NCI-H2081 (cell line): Measurements from ENCODE around the gene MYLK.
"Not testable (repeated sequence)": the region's sequence is repeated elsewhere in the genome, so short reads cannot be mapped to it uniquely, and the experiment has no call there.

ENCODE experiments used
- DNase-seq, 2 experiments: peaks; one replicate each; lab custom pipeline; 2025; lab: John Stamatoyannopoulos, UW

The MYLK gene, protein sequence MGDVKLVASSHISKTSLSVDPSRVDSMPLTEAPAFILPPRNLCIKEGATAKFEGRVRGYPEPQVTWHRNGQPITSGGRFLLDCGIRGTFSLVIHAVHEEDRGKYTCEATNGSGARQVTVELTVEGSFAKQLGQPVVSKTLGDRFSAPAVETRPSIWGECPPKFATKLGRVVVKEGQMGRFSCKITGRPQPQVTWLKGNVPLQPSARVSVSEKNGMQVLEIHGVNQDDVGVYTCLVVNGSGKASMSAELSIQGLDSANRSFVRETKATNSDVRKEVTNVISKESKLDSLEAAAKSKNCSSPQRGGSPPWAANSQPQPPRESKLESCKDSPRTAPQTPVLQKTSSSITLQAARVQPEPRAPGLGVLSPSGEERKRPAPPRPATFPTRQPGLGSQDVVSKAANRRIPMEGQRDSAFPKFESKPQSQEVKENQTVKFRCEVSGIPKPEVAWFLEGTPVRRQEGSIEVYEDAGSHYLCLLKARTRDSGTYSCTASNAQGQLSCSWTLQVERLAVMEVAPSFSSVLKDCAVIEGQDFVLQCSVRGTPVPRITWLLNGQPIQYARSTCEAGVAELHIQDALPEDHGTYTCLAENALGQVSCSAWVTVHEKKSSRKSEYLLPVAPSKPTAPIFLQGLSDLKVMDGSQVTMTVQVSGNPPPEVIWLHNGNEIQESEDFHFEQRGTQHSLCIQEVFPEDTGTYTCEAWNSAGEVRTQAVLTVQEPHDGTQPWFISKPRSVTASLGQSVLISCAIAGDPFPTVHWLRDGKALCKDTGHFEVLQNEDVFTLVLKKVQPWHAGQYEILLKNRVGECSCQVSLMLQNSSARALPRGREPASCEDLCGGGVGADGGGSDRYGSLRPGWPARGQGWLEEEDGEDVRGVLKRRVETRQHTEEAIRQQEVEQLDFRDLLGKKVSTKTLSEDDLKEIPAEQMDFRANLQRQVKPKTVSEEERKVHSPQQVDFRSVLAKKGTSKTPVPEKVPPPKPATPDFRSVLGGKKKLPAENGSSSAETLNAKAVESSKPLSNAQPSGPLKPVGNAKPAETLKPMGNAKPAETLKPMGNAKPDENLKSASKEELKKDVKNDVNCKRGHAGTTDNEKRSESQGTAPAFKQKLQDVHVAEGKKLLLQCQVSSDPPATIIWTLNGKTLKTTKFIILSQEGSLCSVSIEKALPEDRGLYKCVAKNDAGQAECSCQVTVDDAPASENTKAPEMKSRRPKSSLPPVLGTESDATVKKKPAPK (N-terminal part only)

DNA sequence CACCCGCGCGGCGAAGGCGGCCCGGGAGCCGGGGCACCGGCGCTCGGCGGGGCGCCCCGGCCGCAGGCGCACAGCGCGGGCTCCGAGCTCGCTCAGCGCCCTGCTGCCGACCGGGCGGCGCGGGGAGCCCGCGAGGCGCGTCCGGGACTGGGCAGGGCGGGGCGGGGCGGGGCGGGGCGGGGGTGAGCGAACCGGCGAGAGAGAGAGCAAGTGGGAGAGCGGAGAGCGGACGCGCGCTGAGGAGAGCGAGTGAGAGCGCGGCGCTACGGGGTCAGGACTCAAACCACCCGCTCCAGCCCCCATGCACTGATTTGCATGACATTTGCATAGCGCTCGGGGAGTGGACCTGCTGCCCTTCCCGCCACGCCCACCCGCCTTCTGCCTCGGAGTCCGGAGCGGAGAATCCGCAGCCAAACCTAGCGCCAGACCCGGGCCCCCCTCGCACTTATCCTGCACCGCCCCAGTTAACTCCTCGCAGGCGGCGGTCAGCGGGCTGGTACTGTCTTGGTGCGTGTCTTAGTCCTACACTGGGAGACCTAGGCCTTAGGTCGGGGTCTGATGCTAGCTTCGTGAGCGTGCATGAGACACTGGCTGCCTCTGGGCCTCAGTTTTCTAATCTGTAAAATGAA is at the start of gene MYLK:
TSS of gene MYLK (minus strand) at position 130 of the 629 bp plus-strand sequence. CDS start 90,491 bp downstream, outside the sequence.
- DNase-seq = peak; percentile 75 to 85

DNA sequence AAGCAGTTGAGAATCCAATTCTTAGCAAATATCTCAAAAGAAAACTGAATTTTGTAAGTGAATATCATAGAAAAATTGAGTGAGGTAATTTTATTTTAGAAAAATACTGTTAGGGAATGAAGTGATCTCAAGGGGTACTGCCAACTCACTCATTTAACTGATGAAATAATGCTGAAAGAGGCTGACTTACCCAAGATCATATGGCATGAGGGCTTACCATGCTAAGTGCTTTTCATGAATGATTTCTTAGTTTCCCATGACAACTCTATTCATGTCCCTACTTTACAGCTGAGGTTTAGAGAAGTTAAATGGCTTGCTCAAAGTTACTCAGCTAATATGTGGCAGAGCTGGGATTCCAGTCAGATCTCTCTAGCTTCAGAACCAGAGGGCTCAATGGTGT is 46.3 kb upstream of the MYLK start:
- DNase-seq = no peak

DNA sequence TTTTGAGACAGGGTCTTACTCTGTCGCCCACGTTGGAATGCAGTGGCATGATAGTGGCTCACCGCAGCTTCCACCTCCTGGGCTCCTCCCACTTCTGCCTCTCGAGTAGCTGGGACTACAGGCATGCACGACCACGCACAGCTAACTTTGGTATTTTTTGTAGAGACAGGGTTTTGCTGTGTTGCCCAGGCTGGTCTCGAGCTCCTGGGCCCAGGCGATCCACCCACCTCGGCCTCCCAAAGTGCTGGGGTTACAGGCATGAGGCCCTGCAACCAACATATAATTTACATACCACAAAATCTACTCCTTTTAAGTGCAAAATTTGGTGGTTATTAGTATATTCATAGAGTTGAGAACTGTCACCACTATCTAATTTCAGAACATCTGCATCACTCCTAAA is 45.2 kb upstream of the MYLK start:
- DNase-seq = no peak

DNA sequence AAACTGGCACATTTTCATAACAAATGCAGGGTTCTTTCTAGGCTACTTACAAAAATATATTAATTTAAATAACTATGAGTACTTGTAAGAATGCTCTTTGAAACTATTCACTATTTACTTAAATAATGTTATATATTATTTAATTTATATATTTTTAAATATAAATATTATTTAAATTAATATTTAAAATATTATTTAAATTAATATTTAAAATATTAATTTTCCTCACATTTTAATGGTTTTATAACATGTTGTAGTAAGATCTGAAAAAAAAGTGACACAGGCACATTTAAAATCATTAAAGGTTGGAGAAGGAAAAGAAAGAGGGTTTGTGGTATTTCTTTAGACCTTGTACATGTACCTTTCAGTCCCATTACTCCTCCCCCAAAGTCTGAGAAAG is 42.3 kb upstream of the MYLK start:
- no peak for DNase-seq

DNA sequence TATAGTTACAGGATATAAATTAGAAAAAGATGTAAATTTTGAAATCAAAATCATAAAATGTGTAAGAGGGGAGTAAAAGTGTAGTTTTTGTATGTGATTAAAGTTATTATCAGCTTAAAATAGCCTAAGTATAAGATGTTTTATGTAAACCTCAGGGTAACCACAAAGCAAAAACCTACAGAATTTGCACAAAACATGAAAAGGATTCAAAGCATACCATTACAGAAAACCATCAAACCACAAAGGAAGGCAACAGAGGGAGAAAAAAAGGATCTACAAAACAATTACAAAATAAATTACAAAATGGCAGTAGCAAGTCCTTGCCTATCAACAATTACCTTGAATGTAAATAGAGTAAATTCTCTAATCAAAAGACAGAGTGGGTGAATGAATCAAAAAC is 36.7 kb upstream of the MYLK start:
- no peak for DNase-seq

DNA sequence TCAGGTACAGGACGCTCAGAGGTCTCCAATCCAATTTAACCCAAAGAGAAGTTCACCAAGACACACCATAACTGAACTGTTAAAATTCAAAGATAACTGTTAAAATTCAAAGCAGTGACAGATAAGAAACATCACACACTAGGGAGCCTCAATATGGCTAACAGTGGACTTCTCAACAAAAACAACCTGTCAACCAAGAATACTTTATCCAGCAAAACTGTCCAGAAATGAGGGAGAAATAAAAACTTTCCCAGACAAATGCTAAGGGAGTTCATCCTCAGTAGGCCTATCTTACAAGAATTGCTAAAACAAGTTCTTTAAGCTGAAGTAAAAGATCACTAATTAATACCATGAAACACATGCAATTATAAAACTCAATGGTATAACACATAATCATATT is 36.3 kb upstream of the MYLK start:
- no peak for DNase-seq

DNA sequence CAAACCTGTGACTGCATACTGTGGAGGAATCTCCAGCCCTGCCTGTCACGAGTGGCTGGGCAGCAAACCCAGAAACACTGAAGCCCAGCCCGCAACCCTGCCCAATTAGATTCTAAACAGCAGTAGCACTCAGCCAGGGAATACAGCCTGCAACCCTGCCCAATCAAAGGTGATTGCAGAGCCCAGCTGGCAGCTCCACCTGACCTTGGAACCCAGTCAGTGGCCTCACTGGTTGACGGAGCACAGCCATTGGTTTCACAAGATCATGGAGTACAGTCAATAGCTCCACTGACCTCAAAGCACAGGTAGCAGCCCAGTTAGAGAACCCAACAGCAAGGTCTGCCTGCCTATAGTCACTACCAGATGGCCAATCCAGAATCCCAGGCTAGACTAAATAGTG is 35.2 kb upstream of the MYLK start:
- DNase-seq = no peak

DNA sequence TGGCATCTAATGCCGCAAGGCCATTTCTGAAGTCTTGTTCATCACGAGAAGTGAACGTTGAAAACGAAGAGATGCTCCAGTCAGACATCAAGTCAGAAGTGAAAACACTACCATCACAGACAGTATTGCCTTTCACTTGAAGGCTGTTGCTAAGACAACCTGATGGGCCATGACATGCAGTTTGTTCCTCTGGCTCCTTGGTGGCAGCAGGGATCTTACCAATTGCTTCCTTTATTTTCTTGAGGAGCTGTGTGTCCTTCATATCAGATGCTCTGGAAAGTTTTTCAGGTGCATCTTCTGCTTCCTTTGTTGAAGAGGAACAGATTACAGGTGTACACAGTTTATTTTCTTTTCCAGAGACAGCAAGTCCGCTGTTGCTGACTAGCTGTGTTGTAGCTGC is 30.7 kb upstream of the MYLK start:
- DNase-seq = no peak

DNA sequence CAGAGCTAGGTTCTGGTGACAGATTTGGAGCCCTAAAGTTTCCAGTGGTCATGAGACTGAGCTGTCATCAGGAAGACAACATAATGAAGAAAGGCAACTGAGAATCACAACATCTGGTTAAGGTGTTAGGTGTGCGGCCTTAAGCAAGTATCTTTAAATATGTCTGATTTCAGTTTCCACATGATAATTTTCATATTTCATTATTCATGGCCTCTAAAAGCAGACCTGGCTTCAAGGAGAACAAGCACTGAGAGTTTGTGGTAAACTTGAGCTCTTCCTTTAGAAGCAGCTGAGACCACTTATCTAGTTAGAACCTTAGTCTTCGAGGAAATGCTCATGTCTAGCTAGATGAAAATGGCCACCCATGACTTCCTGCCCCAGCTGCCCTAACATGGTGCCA is 25.7 kb upstream of the MYLK start:
- DNase-seq = no peak

DNA sequence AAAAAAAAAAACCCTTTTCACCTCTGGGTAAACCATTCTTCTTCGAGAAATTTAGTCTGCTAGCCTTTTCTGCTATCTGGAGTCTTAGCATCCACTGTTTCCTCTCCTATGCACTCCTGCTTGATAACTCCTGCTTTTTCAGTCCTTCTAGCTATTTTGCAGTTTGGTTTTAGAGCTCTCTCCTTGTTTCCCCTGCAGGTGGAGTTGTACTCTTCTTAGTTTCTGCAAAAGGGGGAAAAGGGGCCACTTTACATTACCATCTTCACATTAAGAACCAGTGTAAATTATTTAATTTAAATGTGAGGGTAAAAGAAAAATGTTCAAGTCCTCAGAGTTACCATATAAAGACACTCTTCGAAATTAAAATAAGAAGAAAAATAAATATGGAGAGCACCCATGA is 23.6 kb upstream of the MYLK start:
- no peak for DNase-seq

DNA sequence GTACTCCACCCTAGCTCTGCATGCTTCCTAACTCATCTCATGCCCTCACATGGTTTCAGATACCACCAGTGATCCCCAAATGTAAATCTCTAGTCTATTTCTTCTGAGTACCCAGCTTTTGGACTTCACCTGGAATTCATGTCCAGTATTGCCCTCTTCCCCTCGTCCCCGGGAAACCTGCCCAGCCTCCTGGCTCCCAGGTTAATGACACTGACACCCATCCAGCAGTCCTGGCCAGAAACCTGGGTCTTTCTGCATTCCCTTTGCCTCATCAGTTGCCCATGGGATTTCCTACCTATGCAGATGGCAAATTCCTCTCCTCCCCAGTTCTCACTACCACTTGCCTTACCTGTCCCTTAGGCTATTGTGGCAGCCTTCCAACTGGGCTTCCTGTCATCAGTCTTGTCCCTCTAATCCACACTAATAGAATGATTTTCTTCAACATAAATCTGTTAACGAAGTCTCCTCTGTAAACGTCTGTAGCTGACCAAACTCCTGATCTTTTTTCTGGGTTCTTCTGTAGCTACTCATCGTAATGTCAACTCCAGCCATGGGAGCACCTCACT is 15.3 kb upstream of the MYLK start:
- no peak for DNase-seq

DNA sequence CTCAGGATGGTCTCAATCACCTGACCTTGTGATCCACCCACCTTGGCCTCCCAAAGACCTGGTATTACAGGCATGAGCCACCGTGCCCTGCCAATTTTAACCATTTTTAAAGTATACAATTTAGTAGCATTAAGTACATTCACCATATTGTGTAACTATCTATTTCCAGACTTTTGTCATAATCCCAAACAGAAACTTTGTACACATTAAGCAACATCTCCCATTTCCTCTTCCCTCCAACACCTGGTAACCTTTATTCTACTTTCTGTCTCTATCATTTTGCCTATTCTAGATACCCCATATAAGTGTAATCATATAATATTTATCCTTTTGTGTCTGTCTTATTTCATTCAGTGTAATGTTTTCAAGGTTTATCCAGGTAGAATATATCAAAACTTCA is 8.9 kb upstream of the MYLK start:
- no peak for DNase-seq

DNA sequence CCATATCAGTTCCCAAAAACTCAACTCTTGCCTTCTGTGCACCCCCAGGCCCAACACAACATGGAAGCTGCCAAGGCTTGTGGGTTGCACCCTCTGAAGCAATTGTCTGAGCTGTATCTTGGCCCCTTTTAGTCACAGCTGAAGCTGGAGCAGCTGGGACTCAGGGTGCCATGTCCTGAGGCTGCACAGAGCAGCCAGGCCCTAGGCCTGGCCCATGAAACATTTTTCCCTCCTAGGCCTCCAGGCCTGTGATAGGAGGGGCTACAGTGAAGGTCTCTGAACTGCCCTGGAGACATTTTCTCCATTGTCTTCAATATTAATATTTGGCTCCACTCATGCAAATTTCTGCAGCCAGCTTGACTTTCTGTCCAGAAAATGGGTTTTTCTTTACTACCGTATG is 8.1 kb upstream of the MYLK start:
- no peak for DNase-seq

DNA sequence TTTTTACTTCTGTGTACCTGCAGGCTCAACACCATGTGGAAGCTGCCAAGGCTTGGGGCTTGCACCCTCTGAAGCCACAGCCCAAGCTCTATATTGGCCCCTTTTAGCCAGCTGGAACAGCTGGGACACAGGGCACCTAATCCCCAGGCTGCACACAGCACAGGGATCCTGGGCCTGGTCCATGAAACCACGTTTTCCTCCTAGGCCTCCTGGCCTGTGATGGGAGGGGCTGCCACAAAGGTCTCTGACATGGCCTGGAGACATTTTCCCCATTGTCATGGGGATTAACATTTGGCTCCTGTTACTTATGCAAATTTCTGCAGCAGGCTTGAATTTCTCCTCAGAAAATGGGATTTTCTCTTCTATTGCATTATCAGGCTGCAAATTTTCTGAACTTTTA is 6.9 kb upstream of the MYLK start:
- not testable (repeated sequence) for DNase-seq

DNA sequence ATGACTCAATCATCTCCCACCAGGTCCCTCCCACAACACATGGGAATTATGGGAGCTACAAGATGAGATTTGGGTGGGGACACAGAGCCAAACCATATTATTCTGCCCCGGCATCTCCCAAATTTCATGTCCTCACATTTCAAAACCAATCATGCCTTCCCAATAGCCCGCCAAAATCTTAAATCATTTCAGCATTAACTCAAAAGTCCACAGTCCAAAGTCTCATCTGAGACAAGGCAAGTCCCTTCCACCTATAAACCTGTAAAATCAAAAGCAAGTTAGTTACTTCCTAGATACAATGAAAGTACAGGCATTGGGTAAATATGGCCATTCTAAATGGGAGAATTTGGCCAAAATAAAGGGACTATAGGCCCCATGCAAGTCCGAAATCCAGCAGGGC is 6.0 kb upstream of the MYLK start:
- not testable (repeated sequence) for DNase-seq

DNA sequence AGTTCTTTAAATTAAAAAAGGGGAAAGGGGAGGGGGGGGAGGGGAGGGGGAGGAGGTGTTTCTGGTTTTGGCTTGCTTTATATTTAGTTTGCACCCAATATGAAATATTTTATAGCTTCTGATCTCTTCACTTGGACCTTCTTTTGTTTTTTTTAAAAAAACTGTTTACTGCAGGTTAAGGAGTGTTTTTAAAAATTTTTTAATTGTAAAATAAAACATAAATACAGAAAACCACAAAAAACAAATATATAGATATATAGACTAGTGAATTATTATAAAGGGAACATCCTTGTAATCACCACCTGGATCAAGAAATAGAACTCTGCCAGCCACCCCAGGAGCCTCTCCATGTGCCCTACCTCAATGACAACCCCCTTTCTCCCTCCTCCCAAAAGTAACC is 861 bp upstream of the MYLK start:
- no peak for DNase-seq

DNA sequence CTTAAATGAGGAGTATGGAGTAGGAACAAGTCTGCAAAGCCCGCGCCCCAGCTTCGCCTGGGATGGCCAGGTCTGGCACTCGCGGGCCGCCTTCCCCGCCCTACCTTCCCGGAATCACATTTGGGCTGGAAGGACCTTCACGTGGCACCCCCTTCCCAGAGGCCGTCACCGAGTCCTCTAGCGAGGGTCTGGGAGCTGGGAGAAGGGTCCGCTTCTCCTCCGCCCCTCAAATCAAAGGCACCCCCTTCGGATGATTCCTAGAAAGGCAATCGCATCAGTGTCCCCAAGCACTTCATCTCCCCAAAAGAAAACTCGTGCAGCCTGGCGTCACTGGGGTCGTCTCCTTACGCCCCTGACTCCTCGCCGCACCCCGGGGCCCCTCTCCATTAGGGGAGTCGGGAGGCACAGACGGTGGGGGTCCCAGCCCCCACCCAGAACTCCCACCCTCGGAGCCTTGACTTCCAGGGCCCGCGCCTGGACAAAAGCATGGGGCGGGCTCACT is 380 bp downstream of the MYLK start:
- no peak for DNase-seq

DNA sequence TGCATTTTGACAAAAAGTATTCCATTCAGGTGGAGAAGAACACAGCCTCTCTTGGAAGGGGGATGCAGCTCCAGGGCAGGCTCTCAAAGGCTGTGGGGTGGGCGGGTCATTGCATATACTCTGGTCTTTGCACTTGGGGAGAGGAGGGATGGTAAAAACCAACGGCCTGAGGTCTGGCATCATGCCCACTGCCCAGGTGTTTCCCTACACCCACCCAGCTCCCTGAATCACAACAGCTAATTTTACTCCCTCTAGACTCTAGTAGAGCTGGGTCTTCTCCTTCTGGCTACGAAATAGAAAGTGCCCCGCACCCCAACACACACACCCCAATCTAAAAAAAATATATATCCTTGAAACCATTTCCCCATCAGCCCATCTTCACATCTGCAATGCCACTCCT is 1.0 kb downstream of the MYLK start:
- no peak for DNase-seq

DNA sequence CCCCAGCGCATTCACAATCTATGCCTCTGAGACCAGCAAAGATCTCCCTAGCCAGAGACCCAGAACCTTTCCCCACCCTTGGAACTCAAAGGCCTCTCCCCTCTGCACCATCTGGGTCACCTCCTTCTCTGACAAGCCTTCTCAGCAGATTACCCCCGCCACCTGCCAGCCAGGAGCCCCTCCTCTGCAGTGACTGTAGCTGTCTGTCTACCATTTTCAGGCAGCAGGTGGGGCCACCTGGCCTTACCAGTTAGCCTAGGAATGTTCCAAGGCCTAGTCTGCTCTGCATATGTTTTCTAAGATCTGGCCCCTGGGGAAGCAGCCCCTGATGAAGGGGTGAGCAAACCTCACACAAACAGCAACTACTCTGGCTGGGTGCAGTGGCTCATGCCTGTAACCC is 2.4 kb downstream of the MYLK start:
- no peak for DNase-seq

DNA sequence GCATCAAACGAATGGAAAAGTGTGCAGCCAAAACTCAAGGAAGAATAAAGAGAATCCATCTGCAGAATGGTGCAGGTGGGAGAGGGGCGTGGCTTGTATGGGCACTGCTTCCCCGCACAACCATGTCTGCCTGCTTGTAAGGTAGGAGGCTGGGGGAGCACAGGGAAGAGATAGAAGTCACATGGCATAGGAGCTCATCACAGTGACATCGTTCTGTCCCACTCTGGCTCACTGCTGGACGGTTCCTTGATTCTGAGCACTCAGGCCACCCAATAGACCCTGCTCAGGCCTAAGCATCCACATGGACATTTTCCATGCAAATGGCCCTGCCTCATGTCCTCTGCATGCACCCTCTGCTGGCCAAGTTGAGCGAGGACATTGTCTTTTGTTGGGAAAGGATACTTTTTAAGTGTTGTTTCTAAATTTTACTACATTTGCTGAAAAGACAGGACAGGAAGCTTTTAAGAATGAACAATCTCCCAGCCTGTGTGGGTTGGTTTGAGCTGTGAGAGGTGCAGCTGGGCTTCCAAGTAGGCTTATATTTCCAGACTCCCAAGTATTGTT is 3.1 kb downstream of the MYLK start:
- DNase-seq = peak; percentile 16 to 34

DNA sequence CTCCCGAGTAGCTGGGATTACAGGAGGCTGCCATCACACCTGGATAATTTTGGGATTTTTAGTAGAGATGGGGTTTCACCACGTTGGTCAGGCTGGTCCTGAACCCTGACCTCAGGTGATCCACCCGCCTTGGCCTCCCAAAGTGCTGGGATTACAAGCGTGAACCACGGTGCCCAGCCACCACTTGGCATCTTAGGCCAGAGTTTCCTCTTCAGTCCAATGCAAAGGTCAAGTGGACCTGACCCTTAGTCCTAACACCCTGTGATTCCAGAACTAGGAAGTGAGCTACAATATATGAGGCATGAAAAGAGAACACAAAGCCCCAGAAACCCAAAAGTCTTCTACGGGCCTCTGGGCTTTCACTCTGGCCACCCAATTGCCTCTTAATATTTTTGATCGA is 5.3 kb downstream of the MYLK start:
- no peak for DNase-seq
